Esophagus muscularis mucosa (tissue), 4 donors: ENCODE results near the gene PCDH1. TPM values are rescaled to one million over a fixed set of nuclear protein-coding genes. Genes with fewer than 3 reads are reported as not detected.

Experiments used
- DNase-seq: peaks from one replicate; pipeline ENCODE4 v3.0.0-alpha.2; 2017; ENCODE audit errors: extremely low spot score
- H3K27ac ChIP-seq, 4 donors: fragments of 200-600 bp; sonication (generic); replicated peaks in 1 of 4; 1 replicate in 3 of 4; 2 replicates in 1 of 4; pipeline ENCODE4 v1.5.1; 2016 to 2019; ENCODE audit warnings: mild to moderate bottlenecking in 1 of 4
- H3K27me3 ChIP-seq, 4 donors: fragments of 200-600 bp; sonication (generic); one replicate each; pipeline versions ENCODE4 v1.5.1 to v1.6.0; 2016 to 2019
- H3K36me3 ChIP-seq, 4 donors: fragments of 200-600 bp; sonication (generic); one replicate each; pipeline ENCODE4 v1.5.1; 2016 to 2019
- H3K4me1 ChIP-seq, 4 donors: fragments of 200-600 bp; sonication (generic); one replicate each; pipeline ENCODE4 v1.5.1; 2016 to 2019
- H3K4me3 ChIP-seq, 4 donors: fragments of 200-600 bp; sonication (generic); 1 replicate in 2 of 4; 2 replicates in 2 of 4; pipeline ENCODE4 v1.5.1; 2016 to 2019; ENCODE audit warnings: mild to moderate bottlenecking in 4 of 4, moderate library complexity in 1 of 4
- H3K9me3 ChIP-seq, 4 donors: fragments of 200-600 bp; sonication (generic); 1 replicate in 3 of 4; 2 replicates in 1 of 4; pipeline ENCODE4 v1.5.1; 2016 to 2019
- CTCF ChIP-seq, 3 experiments: fragments of 200-600 bp in 2 of 3; fragments of 450-650 bp in 1 of 3; sonication (generic) in 2 of 3; IDR thresholded peaks; one replicate each; pipeline ENCODE4 v1.5.1; 2017 to 2019; ENCODE audit warnings: antibody characterized with exemption in 3 of 3, mild to moderate bottlenecking in 2 of 3, moderate library complexity in 1 of 3
- EP300 ChIP-seq: sonication (generic); formaldehyde crosslinking; IDR thresholded peaks from one replicate; pipeline ENCODE4 v1.6.1; 2017; ENCODE audit warnings: antibody characterized with exemption
- POLR2A ChIP-seq: fragments of 450-650 bp; IDR thresholded peaks from one replicate; pipeline ENCODE4 v1.6.1; 2017; ENCODE audit warnings: antibody characterized with exemption, moderate library complexity, mild to moderate bottlenecking, low read depth
- POLR2AphosphoS5 ChIP-seq, 2 donors: sonication (generic); formaldehyde crosslinking; IDR thresholded peaks; one replicate each; pipeline ENCODE4 v1.6.1; 2017; ENCODE audit warnings: antibody characterized with exemption in 2 of 2
- WGBS: methylation state at CpG from one replicate; pipeline ENCODE4 v1.1.5; 2018; 5-methylcytosine and 5-hydroxymethylcytosine counted together
- intact Hi-C: fragments of 100-400 bp; cut with DNase I; formaldehyde crosslinking; loops from one replicate; pipeline ENCODE4 v1.15.1; 2023
- total RNA-seq, 4 donors: library from RNA; depleted of rRNA; stranded (reverse); fragments of >200 nt; gene quantifications; one replicate each; pipeline versions ENCODE4 v1.1.0 to v1.2.1, GENCODE V29; 2016

PCDH1 gene
- total RNA-seq, 4 donors from 2014 or later = 18.7 to 57.8 (median 38.2) TPM

- Histone ChIP-seq H3K27me3 (peaks cover 0 to 13% (median 0%) of the 10 kb centered on the region in 4 donors), H3K27ac (no peak overlapping the region), H3K4me1 (peaks cover 4 to 14% (median 12%) of the 10 kb centered on the region in 4 donors), H3K4me3 (no peak overlapping the region), H3K36me3 (no peaks in the 10 kb centered on the region), H3K9me3 (no peaks in the 10 kb centered on the region)
- intact Hi-C loops = no loop called here
- DNase-seq = no peak
- WGBS = 89% methylated on average over 6 of the region's 6 CpGs
- TF ChIP-seq POLR2AphosphoS5 (IDR thresholded peaks at IDR 0.05) (no peak), EP300 (no peak), POLR2A (no peak), CTCF (IDR thresholded peaks at IDR 0.05) (no peak)
Measured at GRCh38 chr5:141915881-141916336, 37.7 kb upstream of the PCDH1 start.

- intact Hi-C loops = no loop called here
- no peak for DNase-seq
- H3K27me3 ChIP-seq = peaks cover 0 to 13% (median 0%) of the 10 kb centered on the region in 4 donors
- no peak overlapping the region for H3K4me3 ChIP-seq
- WGBS = 94% methylated on average over 3 of the region's 3 CpGs
- TF ChIP-seq POLR2AphosphoS5 (IDR thresholded peaks at IDR 0.05) (no peak), CTCF (IDR thresholded peaks at IDR 0.05) (no peak), POLR2A (no peak), EP300 (no peak)
- H3K4me1 ChIP-seq = peaks cover 4 to 14% (median 12%) of the 10 kb centered on the region in 4 donors
- no peaks in the 10 kb centered on the region for H3K36me3 ChIP-seq
- H3K27ac ChIP-seq = no peak overlapping the region
- no peaks in the 10 kb centered on the region for H3K9me3 ChIP-seq
Measured at GRCh38 chr5:141914797-141915196, 36.6 kb upstream of the PCDH1 start.

- intact Hi-C loops = no loop called here
- peak; percentile 28 to 44 (median 30) for TF ChIP-seq CTCF (IDR thresholded peaks at IDR 0.05)
- peak in 1 of 2 donors; percentile 53 for TF ChIP-seq POLR2AphosphoS5 (IDR thresholded peaks at IDR 0.05)
- TF ChIP-seq EP300 = no peak
- 32% methylated on average over 19 of the region's 40 CpGs for WGBS
- no peaks in the 10 kb centered on the region for H3K36me3 ChIP-seq
- peaks cover 4 to 14% (median 12%) of the 10 kb centered on the region in 4 donors for H3K4me1 ChIP-seq
- no peaks in the 10 kb centered on the region for H3K9me3 ChIP-seq
- H3K4me3 ChIP-seq = peak overlapping the region; percentile 46 to 51 (median 49)
- H3K27me3 ChIP-seq = peaks cover 0 to 13% (median 0%) of the 10 kb centered on the region in 4 donors
- no peak for DNase-seq
- no peak overlapping the region for H3K27ac ChIP-seq
Measured at GRCh38 chr5:141914199-141914743, 36.1 kb upstream of the PCDH1 start.

- Histone ChIP-seq H3K4me1 (peaks cover 4 to 14% (median 12%) of the 10 kb centered on the region in 4 donors), H3K4me3 (peak overlapping the region; percentile 46 to 51 (median 49)), H3K27me3 (peaks cover 0 to 13% (median 0%) of the 10 kb centered on the region in 4 donors), H3K9me3 (no peaks in the 10 kb centered on the region), H3K27ac (no peak overlapping the region), H3K36me3 (no peaks in the 10 kb centered on the region)
- DNase-seq = no peak
- TF ChIP-seq POLR2A (no peak), POLR2AphosphoS5 (IDR thresholded peaks at IDR 0.05) (no peak), CTCF (IDR thresholded peaks at IDR 0.05) (no peak), EP300 (no peak)
- intact Hi-C loops = no loop called here
- WGBS = 25% methylated on average over 12 of the region's 16 CpGs
Measured at GRCh38 chr5:141913560-141914198, 35.5 kb upstream of the PCDH1 start.
